PFSK-1 (cell line): ENCODE results near the gene NUP133.

Experiments
- REST ChIP-seq, 2 experiments: IDR thresholded peaks; 2 replicates each; pipeline versions ENCODE4 v1.6.1 to v1.8.0; 2011 to 2012; ENCODE audit warnings: low read depth in 2 of 2, low read length in 2 of 2, control low read depth in 1 of 2, inconsistent platforms in 1 of 2, mild to moderate bottlenecking in 1 of 2, moderate library complexity in 1 of 2; ENCODE audit not compliant: insufficient read depth in 1 of 2
- SIN3A ChIP-seq: IDR thresholded peaks from 2 replicates; pipeline ENCODE4 v1.6.1; 2012; ENCODE audit warnings: mild to moderate bottlenecking, low read length, moderate library complexity, borderline replicate concordance; ENCODE audit not compliant: insufficient read depth
- TAF1 ChIP-seq: IDR thresholded peaks from 2 replicates; pipeline ENCODE4 v1.6.1; 2012; ENCODE audit warnings: low read length, control low read depth, borderline replicate concordance; ENCODE audit not compliant: insufficient read depth

- no peak for TF ChIP-seq REST (IDR thresholded peaks at IDR 0.05; ENCODE audit: insufficient read depth in 1 of 2, low read depth in 2 of 2, low read length in 2 of 2)
- no peak for TF ChIP-seq TAF1
- no peak for TF ChIP-seq SIN3A
Measured at GRCh38 chr1:229409616-229410369, 98.3 kb downstream of the NUP133 start.
